Hematopoietic multipotent progenitor cell (in vitro differentiated cells): ENCODE measurements around the gene OR10AD1. TPM values are rescaled to one million over a fixed set of nuclear protein-coding genes. Genes with fewer than 3 reads are reported as not detected.
"Not testable (repeated sequence)": the region's sequence is repeated elsewhere in the genome, so short reads cannot be mapped to it uniquely, and the experiment has no call there.

ENCODE experiments used
- DNase-seq, 3 donors: peaks; one replicate each; pipeline ENCODE4 v3.0.0-alpha.2; 2011 to 2015; ENCODE audit warnings: low read depth in 2 of 3, low spot score in 2 of 3
- total RNA-seq: library from RNA; depleted of rRNA; stranded (reverse); fragments of >200 nt; gene quantifications from one replicate; pipeline ENCODE4 v1.2.3, GENCODE V29; 2012

OR10AD1 gene
- total RNA-seq, 1 donor = under 0.01 TPM

DNA sequence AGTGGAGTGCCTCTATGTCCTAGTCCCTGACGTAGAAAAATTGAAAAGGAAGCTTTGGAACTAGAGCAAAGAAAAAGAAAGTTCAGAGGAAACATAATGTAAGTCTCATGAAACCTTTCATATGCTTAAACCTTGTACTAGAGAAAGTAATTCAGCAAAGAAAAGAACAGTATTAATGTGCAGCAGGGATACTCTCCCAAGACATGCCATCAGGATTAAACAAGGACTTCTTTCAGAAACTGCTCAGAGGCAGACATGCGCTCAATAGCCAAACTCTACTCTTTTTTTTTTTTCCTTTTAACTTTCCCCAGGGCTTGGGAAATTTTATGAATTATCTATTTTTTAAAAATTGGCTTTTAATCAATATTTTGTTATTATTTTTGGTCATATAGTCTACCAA is 38.6 kb downstream of the OR10AD1 start:
- no peak for DNase-seq

DNA sequence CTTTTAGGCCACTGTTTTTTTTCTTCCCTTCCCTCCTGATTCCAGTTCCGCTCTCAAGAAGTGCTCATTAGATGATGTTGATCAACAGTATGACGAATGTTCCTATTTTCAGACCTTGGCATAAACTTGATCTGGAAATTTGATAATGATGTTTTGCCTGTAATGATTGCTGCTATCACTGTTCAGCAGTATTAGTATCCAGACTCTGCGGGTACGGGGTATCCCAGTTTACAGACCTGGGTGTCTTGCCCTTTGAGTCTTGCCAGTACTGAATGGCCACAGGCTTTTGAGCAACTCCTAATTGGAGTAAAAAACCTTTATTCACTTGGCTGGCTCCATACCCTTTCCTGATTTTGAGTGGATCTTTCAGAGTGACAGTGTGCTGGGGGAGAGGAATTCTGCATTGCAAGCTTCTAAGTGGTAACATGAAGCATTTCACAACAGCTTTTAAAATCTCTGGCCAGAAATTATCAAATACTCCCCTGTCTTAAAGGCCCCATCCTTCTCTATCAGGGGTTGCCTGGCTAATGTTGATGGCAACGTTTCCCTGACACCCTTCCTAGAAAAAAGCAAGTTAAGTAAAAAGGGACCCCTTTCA is 39.8 kb downstream of the OR10AD1 start:
- DNase-seq = no peak

DNA sequence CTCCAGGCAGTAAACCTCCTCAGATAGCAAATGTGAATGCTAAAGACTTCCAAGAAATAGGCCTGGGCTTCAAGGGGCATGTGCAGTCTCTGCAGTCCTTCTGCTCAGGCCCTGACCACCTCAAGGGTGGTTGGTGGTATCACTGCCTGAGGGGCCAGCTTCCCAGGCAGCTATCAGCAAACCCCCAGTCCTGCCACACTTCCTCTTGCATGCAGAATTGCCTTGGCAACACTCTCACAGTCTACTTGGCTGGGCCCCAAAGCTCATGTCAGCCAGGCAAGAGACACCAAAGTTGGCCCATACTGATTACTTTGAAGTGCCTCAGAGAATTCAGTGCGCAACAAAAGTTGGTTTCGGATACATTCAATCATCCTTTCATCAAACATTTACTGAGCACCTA is 42.3 kb downstream of the OR10AD1 start:
- peak in 2 of 3 donors; percentile 90 to 98 for DNase-seq

DNA sequence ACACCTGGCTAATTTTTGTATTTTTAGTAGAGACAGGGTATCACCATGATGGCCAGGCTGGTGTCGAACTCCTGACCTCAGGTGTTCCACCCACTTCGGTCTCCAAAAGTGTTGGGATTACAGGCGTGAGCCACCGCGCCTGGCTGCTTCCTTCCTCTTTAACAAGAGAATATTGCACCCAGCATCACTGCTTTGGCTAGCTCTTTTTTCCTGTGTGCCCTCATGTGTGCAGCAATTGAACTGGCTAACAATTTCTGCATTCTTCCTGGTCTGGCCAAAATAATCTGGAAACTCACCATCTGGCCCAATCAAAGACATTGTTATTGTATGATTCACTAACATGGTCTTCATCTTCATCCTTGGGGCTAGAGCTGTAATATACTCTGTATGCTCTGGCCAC is 43.0 kb downstream of the OR10AD1 start:
- DNase-seq = peak in 1 of 3 donors; percentile 23

DNA sequence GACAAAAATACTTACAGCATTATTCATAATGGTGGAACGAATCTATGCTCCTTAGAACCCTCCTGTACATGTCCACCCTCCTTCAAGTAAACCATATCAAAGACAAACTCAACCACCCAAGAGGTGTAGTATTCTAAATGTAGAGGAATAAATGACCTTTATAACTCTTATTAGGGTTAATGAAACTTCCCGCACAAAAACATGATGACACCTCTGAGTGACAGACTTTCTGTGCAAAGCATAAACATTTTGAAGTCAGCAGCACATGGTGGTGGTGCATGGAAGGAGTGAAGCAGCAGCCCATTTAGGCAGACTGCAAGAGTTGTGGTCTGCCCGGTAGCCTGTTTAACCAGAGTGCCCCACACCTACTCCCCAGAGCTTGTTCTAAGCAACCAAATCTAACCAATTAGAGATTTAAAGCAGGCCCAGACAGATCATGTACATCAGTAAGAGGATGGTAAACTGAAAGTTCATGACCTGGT is 45.2 kb downstream of the OR10AD1 start:
- no peak for DNase-seq

DNA sequence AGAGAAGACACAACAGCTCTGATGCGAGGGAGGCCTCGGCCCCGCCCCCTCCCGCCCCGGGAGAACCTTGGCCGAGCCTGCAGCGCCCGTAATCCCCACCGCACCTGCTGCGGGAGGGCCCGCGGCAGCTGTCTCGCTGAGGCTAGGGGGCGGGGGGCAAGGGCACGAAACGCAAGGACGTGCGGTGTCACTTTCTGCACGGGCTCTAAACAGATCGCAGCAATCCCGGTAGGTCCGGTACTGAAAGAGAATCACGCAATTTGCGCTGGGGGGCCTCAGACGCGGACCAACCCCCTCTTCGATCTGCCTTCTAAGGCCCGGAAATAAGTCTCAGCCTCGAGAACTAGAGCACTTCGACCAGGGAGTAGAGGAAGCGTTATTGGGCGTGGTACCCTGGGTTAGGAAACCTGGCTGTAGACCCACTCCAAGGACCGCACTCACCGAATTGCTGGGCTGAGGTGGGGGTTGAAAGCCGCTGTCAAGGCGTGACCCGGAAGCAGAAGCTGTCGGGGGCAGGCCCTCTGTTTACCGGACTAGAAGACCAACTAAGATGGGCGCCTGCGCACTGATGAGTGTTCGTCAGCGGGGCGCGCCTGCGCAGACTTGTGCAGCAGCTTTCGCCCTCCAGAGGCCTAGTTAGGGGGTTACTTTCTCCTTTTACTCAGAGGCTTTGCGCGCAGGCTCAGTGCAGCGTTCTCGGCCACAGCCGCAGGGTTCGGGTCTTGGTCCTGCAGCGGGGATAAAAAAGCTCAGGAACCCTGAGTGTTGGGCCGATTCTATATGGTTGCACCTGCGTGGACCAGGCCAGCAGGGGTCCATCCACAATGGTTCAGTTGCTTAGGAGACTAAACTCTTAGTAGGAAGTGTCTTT is 45.8 kb downstream of the OR10AD1 start, which contains the start of gene ASB8:
Gene ASB8 (minus strand): TSS at position 498 of the 871 bp plus-strand sequence. CDS start 4,019 bp downstream, outside the sequence.
- peak; percentile 97 to 99 (median 99) for DNase-seq

DNA sequence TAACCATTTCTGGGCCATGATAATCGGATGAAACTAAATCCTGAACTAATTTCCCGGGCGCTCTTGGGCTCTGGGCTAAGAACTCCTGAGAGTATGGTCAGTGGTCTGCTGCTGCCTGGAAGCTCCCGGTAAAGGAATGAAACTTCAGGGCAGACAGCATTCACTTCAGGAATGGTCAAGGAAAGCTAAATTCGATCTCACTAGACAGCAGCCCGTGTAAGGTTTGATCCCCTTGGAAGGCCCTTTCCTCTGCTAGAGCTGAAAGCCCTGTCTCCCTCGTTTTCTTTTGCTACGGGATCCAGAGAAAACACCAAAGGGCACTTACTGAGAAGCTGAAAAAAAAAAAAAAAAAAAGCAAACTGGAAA is 46.5 kb downstream of the OR10AD1 start:
- no peak for DNase-seq

DNA sequence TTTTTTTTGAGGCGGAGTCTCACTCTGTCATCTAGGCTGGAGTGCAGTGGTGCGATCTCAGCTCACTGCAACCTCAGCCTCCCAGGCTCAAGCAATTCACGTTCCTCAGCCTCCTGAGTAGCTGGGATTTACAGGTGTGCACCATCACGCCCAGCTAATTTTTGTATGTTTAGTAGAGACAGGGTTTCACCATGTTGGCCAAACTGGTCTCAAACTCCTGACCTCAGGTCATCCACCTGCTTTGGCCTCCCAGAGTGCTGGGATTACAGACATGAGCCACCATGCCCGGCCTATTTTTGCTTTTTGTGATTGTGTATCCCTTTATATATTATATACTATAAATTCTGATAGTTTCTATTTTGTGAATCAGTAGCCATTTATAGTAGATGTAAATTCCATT is 47.3 kb downstream of the OR10AD1 start:
- DNase-seq = not testable (repeated sequence)

Other genes with a start within 250 kb of the OR10AD1 start
- gene TMEM106C, start 239.7 kb downstream of the OR10AD1 start, total RNA-seq = 40.7 TPM
- gene COL2A1, start 198.8 kb downstream of the OR10AD1 start, total RNA-seq = 0.27 TPM
- 15.9 TPM for gene SENP1, start 97.2 kb downstream of the OR10AD1 start, total RNA-seq
- 22.4 TPM for gene PFKM, start 83.9 kb downstream of the OR10AD1 start, total RNA-seq
- 27.5 TPM for gene ASB8, start 45.8 kb downstream of the OR10AD1 start, total RNA-seq
- 0.54 TPM for gene CCDC184, start 19.6 kb downstream of the OR10AD1 start, total RNA-seq
- gene ZNF641, start 147.6 kb upstream of the OR10AD1 start, total RNA-seq = 10.8 TPM